Measurements from ENCODE around the gene DHRS2.

DNA sequence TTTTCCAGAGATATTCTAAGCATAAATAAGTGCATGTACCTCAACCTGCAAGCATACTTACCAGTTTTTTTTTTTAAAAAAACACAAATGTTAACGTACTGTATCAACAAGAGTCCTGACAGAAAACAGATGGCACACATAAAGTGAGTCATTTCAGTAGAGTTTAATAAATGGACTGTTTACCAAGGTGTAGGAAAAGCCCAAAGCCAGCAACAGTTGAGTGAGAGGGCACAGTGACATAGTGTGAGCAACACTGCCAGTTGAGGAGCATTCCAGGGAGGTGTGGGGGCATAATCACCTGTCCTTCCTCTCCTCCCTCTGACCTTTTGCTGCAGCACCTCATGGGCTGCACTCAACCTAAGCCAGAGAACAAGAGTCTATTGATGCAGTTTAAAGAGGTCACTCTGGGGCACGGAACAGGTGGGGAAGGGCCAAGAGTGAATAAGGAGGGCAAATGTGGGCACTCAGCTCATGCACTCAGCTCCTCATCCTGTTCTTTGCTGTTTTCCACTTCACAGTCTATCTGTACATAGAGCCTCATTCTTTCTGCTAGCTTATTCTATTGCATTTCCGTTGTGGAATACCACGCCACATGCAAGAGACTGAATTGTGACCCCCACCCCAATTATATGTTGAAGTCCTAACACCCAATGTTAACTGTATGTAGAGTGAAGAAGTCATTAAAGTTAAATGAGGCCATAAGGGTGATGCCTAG lies 29.3 kb downstream of the DHRS2 start:
- TF ChIP-seq, protein P1, sequence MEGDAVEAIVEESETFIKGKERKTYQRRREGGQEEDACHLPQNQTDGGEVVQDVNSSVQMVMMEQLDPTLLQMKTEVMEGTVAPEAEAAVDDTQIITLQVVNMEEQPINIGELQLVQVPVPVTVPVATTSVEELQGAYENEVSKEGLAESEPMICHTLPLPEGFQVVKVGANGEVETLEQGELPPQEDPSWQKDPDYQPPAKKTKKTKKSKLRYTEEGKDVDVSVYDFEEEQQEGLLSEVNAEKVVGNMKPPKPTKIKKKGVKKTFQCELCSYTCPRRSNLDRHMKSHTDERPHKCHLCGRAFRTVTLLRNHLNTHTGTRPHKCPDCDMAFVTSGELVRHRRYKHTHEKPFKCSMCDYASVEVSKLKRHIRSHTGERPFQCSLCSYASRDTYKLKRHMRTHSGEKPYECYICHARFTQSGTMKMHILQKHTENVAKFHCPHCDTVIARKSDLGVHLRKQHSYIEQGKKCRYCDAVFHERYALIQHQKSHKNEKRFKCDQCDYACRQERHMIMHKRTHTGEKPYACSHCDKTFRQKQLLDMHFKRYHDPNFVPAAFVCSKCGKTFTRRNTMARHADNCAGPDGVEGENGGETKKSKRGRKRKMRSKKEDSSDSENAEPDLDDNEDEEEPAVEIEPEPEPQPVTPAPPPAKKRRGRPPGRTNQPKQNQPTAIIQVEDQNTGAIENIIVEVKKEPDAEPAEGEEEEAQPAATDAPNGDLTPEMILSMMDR (IDR thresholded peaks at IDR 0.05 in 4 of 5, conservative IDR thresholded peaks at IDR 0.05 in 1 of 5): no peak
- no peak for TF ChIP-seq POLR2A (IDR thresholded peaks at IDR 0.05)

Data from gastrocnemius medialis (tissue), 4 donors.